Gastrocnemius medialis (tissue), 4 donors: ENCODE results near the gene MRTFA.

Experiments used
- POLR2A ChIP-seq, 2 donors: fragments of 450-650 bp; IDR thresholded peaks; one replicate each; pipeline ENCODE4 v1.6.1; 2017; ENCODE audit warnings: antibody characterized with exemption in 2 of 2, mild to moderate bottlenecking in 2 of 2, moderate library complexity in 2 of 2
- TF ChIP-seq, protein P1 (sequence below), 5 experiments: fragments of 450-650 bp in 3 of 5; fragments of 200-600 bp in 2 of 5; sonication (generic) in 2 of 5; IDR thresholded peaks in 4 of 5; conservative IDR thresholded peaks in 1 of 5; 1 replicate in 4 of 5; 2 replicates in 1 of 5; pipeline ENCODE4 v1.5.1; 2016 to 2019; ENCODE audit warnings: antibody characterized with exemption in 5 of 5, mild to moderate bottlenecking in 3 of 5, moderate library complexity in 3 of 5

DNA sequence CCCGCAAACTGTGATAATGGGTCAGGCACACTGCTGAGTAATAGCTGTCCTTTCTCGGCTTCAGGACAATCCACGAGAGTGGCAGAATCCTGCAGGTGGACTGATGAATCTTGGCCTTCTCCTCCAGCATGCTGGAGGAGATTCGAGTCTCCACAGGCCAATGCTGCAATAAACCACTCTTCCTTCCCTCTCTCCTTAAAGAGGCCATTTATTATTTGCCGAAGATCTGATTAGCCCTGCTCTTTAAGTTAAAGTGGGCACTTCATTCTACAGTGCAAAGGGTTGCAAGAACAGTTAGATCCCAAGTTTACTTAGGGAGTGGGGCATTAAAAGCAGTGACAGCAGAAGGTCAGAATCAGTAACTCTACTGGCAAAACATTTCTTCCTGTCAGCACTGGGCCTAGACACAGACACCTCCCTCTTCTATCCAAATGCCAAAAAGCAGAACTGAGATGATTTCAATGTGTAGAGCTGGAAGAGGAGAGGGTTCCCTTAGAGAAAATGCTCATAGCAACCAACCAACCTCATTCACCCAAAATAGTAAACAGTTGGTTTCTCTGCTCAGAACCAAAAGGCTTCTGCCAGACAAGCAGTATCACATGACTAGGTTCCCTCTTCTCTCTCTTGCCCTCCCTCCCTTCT, 144.4 kb downstream of the MRTFA start:
- no peak for TF ChIP-seq POLR2A (IDR thresholded peaks at IDR 0.05)
- TF ChIP-seq, protein P1, sequence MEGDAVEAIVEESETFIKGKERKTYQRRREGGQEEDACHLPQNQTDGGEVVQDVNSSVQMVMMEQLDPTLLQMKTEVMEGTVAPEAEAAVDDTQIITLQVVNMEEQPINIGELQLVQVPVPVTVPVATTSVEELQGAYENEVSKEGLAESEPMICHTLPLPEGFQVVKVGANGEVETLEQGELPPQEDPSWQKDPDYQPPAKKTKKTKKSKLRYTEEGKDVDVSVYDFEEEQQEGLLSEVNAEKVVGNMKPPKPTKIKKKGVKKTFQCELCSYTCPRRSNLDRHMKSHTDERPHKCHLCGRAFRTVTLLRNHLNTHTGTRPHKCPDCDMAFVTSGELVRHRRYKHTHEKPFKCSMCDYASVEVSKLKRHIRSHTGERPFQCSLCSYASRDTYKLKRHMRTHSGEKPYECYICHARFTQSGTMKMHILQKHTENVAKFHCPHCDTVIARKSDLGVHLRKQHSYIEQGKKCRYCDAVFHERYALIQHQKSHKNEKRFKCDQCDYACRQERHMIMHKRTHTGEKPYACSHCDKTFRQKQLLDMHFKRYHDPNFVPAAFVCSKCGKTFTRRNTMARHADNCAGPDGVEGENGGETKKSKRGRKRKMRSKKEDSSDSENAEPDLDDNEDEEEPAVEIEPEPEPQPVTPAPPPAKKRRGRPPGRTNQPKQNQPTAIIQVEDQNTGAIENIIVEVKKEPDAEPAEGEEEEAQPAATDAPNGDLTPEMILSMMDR (IDR thresholded peaks at IDR 0.05 in 4 of 5, conservative IDR thresholded peaks at IDR 0.05 in 1 of 5) = no peak
